ENCODE data around the gene GRK1.

GRCh38 chr13:113663934-113664333 is 3.1 kb upstream of the GRK1 start:
- no peak for TF ChIP-seq ZFX (IDR thresholded peaks at IDR 0.05; ENCODE audit: borderline replicate concordance)
- TF ChIP-seq CTCF (IDR thresholded peaks at IDR 0.05): no peak

Measured in 22Rv1 (cell line).